SK-N-SH treated with all-trans-retinoic acid at 6 μM for 48 hours (cell line): ENCODE measurements around the gene PRCP.
A peak's percentile ranks its signal among the peaks of the same experiment; 100 is the strongest.

Experiments
- ATAC-seq: fragments of 200-7000 bp; cut with Tn5 transposase; 3 replicates; pipeline ENCODE4 v1.9.1; 2020; ENCODE audit warnings: mild to moderate bottlenecking, moderate library complexity
- ARNTL ChIP-seq: fragments of 450-650 bp; formaldehyde crosslinking; IDR thresholded peaks from 2 replicates; pipeline ENCODE4 v1.5.0; 2020; ENCODE audit warnings: low read depth, mild to moderate bottlenecking, moderate library complexity, borderline replicate concordance
- BACH2 ChIP-seq: fragments of 250-450 bp; sonication (Bioruptor Pico); IDR thresholded peaks from 2 replicates; pipeline ENCODE4 v1.9.0; 2021; ENCODE audit warnings: mild to moderate bottlenecking, borderline replicate concordance
- CSDC2 ChIP-seq: fragments of 250-450 bp; sonication (Bioruptor Pico); IDR thresholded peaks from 2 replicates; pipeline ENCODE4 v1.5.0; 2020; ENCODE audit warnings: mild to moderate bottlenecking, moderate library complexity
- ESRRG ChIP-seq: fragments of 250-450 bp; sonication (Bioruptor Pico); IDR thresholded peaks from 2 replicates; pipeline ENCODE4 v1.6.1; 2021; ENCODE audit warnings: mild to moderate bottlenecking
- GLIS3 ChIP-seq: fragments of 250-450 bp; sonication (Bioruptor Pico); IDR thresholded peaks from 2 replicates; pipeline ENCODE4 v1.5.0; 2020; ENCODE audit warnings: mild to moderate bottlenecking, moderate library complexity
- OSR1 ChIP-seq: fragments of 250-450 bp; sonication (Bioruptor Pico); IDR thresholded peaks from 2 replicates; pipeline ENCODE4 v1.8.0; 2022; ENCODE audit warnings: moderate library complexity, mild to moderate bottlenecking, inconsistent platforms
- RARB ChIP-seq: fragments of 250-450 bp; sonication (Bioruptor Pico); IDR thresholded peaks from 2 replicates; pipeline ENCODE4 v1.8.0; 2021; ENCODE audit warnings: mild to moderate bottlenecking, moderate library complexity
- SNAI2 ChIP-seq: fragments of 250-450 bp; sonication (Bioruptor Pico); IDR thresholded peaks from 2 replicates; pipeline ENCODE4 v1.5.0; 2020; ENCODE audit warnings: mild to moderate bottlenecking, moderate library complexity
- TCF4 ChIP-seq: fragments of 250-450 bp; sonication (Bioruptor Pico); IDR thresholded peaks from 2 replicates; pipeline ENCODE4 v1.8.0; 2021; ENCODE audit warnings: mild to moderate bottlenecking, moderate library complexity, borderline replicate concordance
- ZC3H10 ChIP-seq: fragments of 250-450 bp; sonication (Bioruptor Pico); IDR thresholded peaks from 2 replicates; pipeline ENCODE4 v1.5.1; 2021; ENCODE audit warnings: mild to moderate bottlenecking, moderate library complexity
- ZFP3 ChIP-seq: fragments of 250-450 bp; sonication (Bioruptor Pico); IDR thresholded peaks from 2 replicates; pipeline ENCODE4 v1.5.0; 2020; ENCODE audit warnings: mild to moderate bottlenecking, moderate library complexity
- ZFP30 ChIP-seq: fragments of 450-650 bp; formaldehyde crosslinking; IDR thresholded peaks from 2 replicates; pipeline ENCODE4 v1.5.0; 2022; ENCODE audit warnings: mild to moderate bottlenecking, moderate library complexity
- ZNF565 ChIP-seq: fragments of 450-650 bp; formaldehyde crosslinking; conservative IDR thresholded peaks from 2 replicates; pipeline ENCODE4 v1.5.0; 2020; ENCODE audit warnings: low read depth, mild to moderate bottlenecking, moderate library complexity
- ZNF70 ChIP-seq: fragments of 450-650 bp; formaldehyde crosslinking; IDR thresholded peaks from 2 replicates; pipeline ENCODE4 v1.5.0; 2020; ENCODE audit warnings: mild to moderate bottlenecking, moderate library complexity
- TF ChIP-seq, protein P1 (sequence below): fragments of 250-450 bp; sonication (Bioruptor Pico); IDR thresholded peaks from 2 replicates; pipeline ENCODE4 v1.5.1; 2021; ENCODE audit warnings: mild to moderate bottlenecking, moderate library complexity
- TF ChIP-seq, protein P2 (sequence below): fragments of 250-450 bp; sonication (Bioruptor Pico); IDR thresholded peaks from 2 replicates; pipeline ENCODE4 v1.8.0; 2020; ENCODE audit warnings: mild to moderate bottlenecking, moderate library complexity, borderline replicate concordance
- TF ChIP-seq, protein P3 (sequence below): fragments of 250-450 bp; sonication (Bioruptor Pico); IDR thresholded peaks from 2 replicates; pipeline ENCODE4 v1.5.1; 2020; ENCODE audit warnings: low read depth, mild to moderate bottlenecking, moderate library complexity
- TF ChIP-seq, protein P4 (sequence below): fragments of 250-450 bp; sonication (Bioruptor Pico); IDR thresholded peaks from 2 replicates; pipeline ENCODE4 v1.5.0; 2020; ENCODE audit warnings: mild to moderate bottlenecking, moderate library complexity

Gene PRCP

DNA sequence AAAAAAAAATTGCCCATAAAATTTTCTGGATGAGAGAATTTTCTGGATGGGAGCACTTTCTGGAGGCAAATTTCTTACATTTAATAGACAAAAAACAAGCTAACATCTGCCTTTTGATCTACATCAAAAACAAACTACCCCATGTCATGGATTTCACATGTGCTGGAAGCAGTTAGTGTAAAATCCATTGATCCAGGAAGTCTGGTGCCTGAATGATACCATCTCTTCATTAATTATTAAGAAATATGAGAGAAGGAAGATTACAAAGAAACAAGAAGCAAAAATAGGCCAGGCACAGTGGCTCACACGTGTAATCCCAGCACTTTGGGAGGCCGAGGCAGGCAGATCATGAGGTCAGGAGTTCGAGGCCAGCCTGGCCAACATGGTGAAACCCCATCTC lies 113.4 kb downstream of the PRCP start:
- peak; percentile 39; the same call in 1 of the 2 replicates for TF ChIP-seq TCF4 (CRISPR knock-in tag)
- TF ChIP-seq, protein P1, sequence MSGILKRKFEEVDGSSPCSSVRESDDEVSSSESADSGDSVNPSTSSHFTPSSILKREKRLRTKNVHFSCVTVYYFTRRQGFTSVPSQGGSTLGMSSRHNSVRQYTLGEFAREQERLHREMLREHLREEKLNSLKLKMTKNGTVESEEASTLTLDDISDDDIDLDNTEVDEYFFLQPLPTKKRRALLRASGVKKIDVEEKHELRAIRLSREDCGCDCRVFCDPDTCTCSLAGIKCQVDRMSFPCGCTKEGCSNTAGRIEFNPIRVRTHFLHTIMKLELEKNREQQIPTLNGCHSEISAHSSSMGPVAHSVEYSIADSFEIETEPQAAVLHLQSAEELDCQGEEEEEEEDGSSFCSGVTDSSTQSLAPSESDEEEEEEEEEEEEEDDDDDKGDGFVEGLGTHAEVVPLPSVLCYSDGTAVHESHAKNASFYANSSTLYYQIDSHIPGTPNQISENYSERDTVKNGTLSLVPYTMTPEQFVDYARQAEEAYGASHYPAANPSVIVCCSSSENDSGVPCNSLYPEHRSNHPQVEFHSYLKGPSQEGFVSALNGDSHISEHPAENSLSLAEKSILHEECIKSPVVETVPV (CRISPR knock-in tag): no peak
- ATAC-seq: no peak

DNA sequence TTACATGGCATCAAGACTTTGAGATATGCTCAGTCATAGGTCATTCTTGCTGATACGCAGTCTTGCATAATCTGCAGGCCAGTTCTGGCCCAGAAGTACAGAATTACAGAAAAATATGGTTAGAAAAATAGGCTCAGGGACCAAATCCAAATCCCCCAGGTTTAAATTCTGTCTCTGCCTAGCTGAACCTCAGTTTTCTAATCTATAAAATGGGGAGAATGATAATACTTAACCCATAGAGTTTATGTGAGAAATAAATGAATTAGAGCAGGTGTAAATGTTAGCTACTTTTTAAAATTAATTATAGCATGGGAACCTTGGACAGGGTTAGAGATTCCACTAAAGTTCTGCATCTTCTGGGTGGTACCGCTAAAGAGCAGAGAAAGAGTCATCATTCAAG lies 114.2 kb downstream of the PRCP start:
- no peak for TF ChIP-seq OSR1 (CRISPR knock-in tag)
- TF ChIP-seq ZFP30 (CRISPR knock-in tag): no peak
- TF ChIP-seq ESRRG (CRISPR knock-in tag): no peak
- TF ChIP-seq, protein P2, sequence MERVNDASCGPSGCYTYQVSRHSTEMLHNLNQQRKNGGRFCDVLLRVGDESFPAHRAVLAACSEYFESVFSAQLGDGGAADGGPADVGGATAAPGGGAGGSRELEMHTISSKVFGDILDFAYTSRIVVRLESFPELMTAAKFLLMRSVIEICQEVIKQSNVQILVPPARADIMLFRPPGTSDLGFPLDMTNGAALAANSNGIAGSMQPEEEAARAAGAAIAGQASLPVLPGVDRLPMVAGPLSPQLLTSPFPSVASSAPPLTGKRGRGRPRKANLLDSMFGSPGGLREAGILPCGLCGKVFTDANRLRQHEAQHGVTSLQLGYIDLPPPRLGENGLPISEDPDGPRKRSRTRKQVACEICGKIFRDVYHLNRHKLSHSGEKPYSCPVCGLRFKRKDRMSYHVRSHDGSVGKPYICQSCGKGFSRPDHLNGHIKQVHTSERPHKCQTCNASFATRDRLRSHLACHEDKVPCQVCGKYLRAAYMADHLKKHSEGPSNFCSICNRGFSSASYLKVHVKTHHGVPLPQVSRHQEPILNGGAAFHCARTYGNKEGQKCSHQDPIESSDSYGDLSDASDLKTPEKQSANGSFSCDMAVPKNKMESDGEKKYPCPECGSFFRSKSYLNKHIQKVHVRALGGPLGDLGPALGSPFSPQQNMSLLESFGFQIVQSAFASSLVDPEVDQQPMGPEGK (CRISPR knock-in tag): no peak
- TF ChIP-seq ZFP3 (CRISPR knock-in tag): no peak
- TF ChIP-seq BACH2 (CRISPR knock-in tag): no peak
- TF ChIP-seq, protein P3, sequence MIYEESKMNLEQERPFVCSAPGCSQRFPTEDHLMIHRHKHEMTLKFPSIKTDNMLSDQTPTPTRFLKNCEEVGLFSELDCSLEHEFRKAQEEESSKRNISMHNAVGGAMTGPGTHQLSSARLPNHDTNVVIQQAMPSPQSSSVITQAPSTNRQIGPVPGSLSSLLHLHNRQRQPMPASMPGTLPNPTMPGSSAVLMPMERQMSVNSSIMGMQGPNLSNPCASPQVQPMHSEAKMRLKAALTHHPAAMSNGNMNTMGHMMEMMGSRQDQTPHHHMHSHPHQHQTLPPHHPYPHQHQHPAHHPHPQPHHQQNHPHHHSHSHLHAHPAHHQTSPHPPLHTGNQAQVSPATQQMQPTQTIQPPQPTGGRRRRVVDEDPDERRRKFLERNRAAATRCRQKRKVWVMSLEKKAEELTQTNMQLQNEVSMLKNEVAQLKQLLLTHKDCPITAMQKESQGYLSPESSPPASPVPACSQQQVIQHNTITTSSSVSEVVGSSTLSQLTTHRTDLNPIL (CRISPR knock-in tag): no peak
- no peak for TF ChIP-seq RARB (CRISPR knock-in tag)
- TF ChIP-seq, protein P4, sequence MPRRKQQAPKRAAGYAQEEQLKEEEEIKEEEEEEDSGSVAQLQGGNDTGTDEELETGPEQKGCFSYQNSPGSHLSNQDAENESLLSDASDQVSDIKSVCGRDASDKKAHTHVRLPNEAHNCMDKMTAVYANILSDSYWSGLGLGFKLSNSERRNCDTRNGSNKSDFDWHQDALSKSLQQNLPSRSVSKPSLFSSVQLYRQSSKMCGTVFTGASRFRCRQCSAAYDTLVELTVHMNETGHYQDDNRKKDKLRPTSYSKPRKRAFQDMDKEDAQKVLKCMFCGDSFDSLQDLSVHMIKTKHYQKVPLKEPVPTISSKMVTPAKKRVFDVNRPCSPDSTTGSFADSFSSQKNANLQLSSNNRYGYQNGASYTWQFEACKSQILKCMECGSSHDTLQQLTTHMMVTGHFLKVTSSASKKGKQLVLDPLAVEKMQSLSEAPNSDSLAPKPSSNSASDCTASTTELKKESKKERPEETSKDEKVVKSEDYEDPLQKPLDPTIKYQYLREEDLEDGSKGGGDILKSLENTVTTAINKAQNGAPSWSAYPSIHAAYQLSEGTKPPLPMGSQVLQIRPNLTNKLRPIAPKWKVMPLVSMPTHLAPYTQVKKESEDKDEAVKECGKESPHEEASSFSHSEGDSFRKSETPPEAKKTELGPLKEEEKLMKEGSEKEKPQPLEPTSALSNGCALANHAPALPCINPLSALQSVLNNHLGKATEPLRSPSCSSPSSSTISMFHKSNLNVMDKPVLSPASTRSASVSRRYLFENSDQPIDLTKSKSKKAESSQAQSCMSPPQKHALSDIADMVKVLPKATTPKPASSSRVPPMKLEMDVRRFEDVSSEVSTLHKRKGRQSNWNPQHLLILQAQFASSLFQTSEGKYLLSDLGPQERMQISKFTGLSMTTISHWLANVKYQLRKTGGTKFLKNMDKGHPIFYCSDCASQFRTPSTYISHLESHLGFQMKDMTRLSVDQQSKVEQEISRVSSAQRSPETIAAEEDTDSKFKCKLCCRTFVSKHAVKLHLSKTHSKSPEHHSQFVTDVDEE (CRISPR knock-in tag): no peak
- TF ChIP-seq ZNF565 (CRISPR knock-in tag): no peak
- TF ChIP-seq SNAI2 (CRISPR knock-in tag): no peak
- TF ChIP-seq CSDC2 (CRISPR knock-in tag): no peak
- no peak for TF ChIP-seq GLIS3 (CRISPR knock-in tag)
- no peak for TF ChIP-seq ZNF70 (CRISPR knock-in tag)
- no peak for TF ChIP-seq ZC3H10 (CRISPR knock-in tag)
- TF ChIP-seq, all 23 proteins: peak for 0
- ATAC-seq: no peak

DNA sequence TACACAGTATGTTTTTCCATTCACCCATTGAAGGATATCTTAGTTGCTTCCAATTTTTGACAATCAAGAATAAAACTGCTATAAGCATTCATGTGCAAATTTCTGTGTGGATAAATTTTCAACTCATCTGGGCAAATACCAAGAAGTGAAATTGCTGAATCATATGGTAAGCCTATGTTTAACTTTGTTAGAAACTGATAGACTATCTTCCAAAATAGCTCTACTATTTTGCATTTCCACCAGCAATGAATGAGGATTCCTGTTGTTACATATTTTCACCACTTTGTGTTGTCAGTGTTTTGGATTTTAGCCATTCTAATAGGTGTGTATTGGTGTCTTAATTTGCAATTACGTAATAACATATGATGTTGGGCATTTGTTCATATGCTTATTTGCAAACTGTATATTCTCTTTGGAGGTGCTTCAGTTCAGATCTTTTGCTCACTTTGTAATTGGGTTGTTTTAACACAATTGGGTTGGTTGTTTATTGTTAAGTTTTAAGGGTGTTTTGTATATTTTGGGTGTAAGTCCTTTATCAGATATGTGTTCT lies 117.3 kb downstream of the PRCP start:
- no peak for TF ChIP-seq ZNF565 (CRISPR knock-in tag)
- TF ChIP-seq ZNF70 (CRISPR knock-in tag): no peak
- TF ChIP-seq ESRRG (CRISPR knock-in tag): no peak
- no peak for ATAC-seq

GRCh38 chr11:82778776-82779175 lies 121.5 kb downstream of the PRCP start:
- ATAC-seq: no peak

More at GRCh38 chr11:82778776-82779175, 121.5 kb downstream of the PRCP start:
- TF ChIP-seq, protein P4 (CRISPR knock-in tag): no peak
- TF ChIP-seq, protein P3 (CRISPR knock-in tag): no peak
- TF ChIP-seq TCF4 (CRISPR knock-in tag) (no peak), ZFP3 (CRISPR knock-in tag) (no peak), ZNF70 (CRISPR knock-in tag) (no peak), ARNTL (no peak), ZNF565 (CRISPR knock-in tag) (no peak), BACH2 (CRISPR knock-in tag) (no peak), ZC3H10 (CRISPR knock-in tag) (no peak)
- TF ChIP-seq, protein P1 (CRISPR knock-in tag): no peak
- TF ChIP-seq, protein P2 (CRISPR knock-in tag): no peak
